HepG2 (cell line): ENCODE measurements around the gene PRM3. TPM values are rescaled to one million over a fixed set of nuclear protein-coding genes. Genes with fewer than 3 reads are reported as not detected.
A peak's percentile ranks its signal among the peaks of the same experiment; 100 is the strongest.

Experiments used
- ATAD3A ChIP-seq: sonication (generic); formaldehyde crosslinking; IDR thresholded peaks from 2 replicates; pipeline ENCODE4 v1.4.0; 2020; ENCODE audit warnings: missing genetic modification reagents
- EED ChIP-seq: sonication (generic); formaldehyde crosslinking; IDR thresholded peaks from 2 replicates; pipeline ENCODE4 v1.5.0; 2020; ENCODE audit warnings: mild to moderate bottlenecking, missing genetic modification reagents
- GATAD2A ChIP-seq: IDR thresholded peaks from 2 replicates; pipeline ENCODE4 v1.6.1; 2016
- HES4 ChIP-seq: sonication (generic); formaldehyde crosslinking; IDR thresholded peaks from 2 replicates; pipeline ENCODE4 v1.9.0; 2021; ENCODE audit warnings: mild to moderate bottlenecking, missing genetic modification reagents, borderline replicate concordance
- KAT8 ChIP-seq: IDR thresholded peaks from 2 replicates; pipeline ENCODE4 v1.6.1; 2016; ENCODE audit warnings: missing genetic modification reagents, missing compliant biosample characterization
- PATZ1 ChIP-seq: sonication (generic); formaldehyde crosslinking; IDR thresholded peaks from 2 replicates; pipeline ENCODE4 v1.4.0; 2020; ENCODE audit warnings: missing genetic modification reagents
- POGZ ChIP-seq: sonication (generic); formaldehyde crosslinking; IDR thresholded peaks from 2 replicates; pipeline ENCODE4 v1.4.0; 2020; ENCODE audit warnings: mild to moderate bottlenecking, missing genetic modification reagents
- RXRA ChIP-seq: sonication (generic); formaldehyde crosslinking; IDR thresholded peaks from 2 replicates; pipeline ENCODE4 v1.5.1; 2020; ENCODE audit warnings: missing genetic modification reagents
- SAFB2 ChIP-seq: sonication (generic); formaldehyde crosslinking; IDR thresholded peaks from 2 replicates; pipeline ENCODE4 v1.5.1; 2020; ENCODE audit warnings: missing genetic modification reagents, low read depth, mild to moderate bottlenecking, borderline replicate concordance
- SRSF1 ChIP-seq: fragments of 200-400 bp; formaldehyde crosslinking; optimal IDR thresholded peaks from 2 replicates; pipeline ENCODE3; 2017; ENCODE audit warnings: mild to moderate bottlenecking, low read depth, low read length, moderate library complexity
- THYN1 ChIP-seq: sonication (generic); formaldehyde crosslinking; IDR thresholded peaks from 2 replicates; pipeline ENCODE4 v1.8.1; 2023; ENCODE audit warnings: low read depth, mild to moderate bottlenecking, moderate library complexity, missing genetic modification reagents, borderline replicate concordance
- TRIM24 ChIP-seq: sonication (generic); formaldehyde crosslinking; IDR thresholded peaks from 2 replicates; pipeline ENCODE4 v1.8.0; 2022; ENCODE audit warnings: mild to moderate bottlenecking, missing genetic modification reagents
- ZBTB4 ChIP-seq: sonication (generic); formaldehyde crosslinking; IDR thresholded peaks from 2 replicates; pipeline ENCODE4 v1.4.0; 2020; ENCODE audit warnings: missing genetic modification reagents, mild to moderate bottlenecking, borderline replicate concordance
- ZNF3 ChIP-seq: IDR thresholded peaks from 2 replicates; pipeline ENCODE4 v1.7.0; 2017; ENCODE audit warnings: inconsistent platforms
- polyA plus RNA-seq, 8 experiments: library from polyadenylated mRNA; depleted of rRNA in 3 of 8; stranded (reverse) in 7 of 8; unstranded in 1 of 8; fragments of >200 nt; fragmentation: Illumina TruSeq in 4 of 8; extraction: Trizol in 4 of 8; gene quantifications; 2 replicates each; pipeline versions ENCODE4 v1.2.1 to v1.2.3, GENCODE V29; 2011 to 2016; ENCODE audit warnings: low read depth in 4 of 8, missing spikeins in 1 of 8, mixed read lengths in 1 of 8; ENCODE audit not compliant: insufficient read depth in 1 of 8
- total RNA-seq, 5 experiments: library from RNA; depleted of rRNA; stranded (reverse); fragments of >200 nt; fragmentation: Illumina TruSeq; extraction: Trizol; gene quantifications; 2 replicates each; pipeline ENCODE4 v1.2.3, GENCODE V29; 2016; ENCODE audit warnings: low read depth in 1 of 5
- TF ChIP-seq, protein P1 (sequence below): sonication (generic); formaldehyde crosslinking; IDR thresholded peaks from 2 replicates; pipeline ENCODE4 v1.8.1; 2023; ENCODE audit warnings: mild to moderate bottlenecking, moderate library complexity, missing genetic modification reagents
- TF ChIP-seq, protein P2 (sequence below): sonication (generic); formaldehyde crosslinking; IDR thresholded peaks from 2 replicates; pipeline ENCODE4 v1.5.0; 2020; ENCODE audit warnings: mild to moderate bottlenecking, missing genetic modification reagents, borderline replicate concordance

The PRM3 gene
- total and polyA plus RNA-seq, 2 of the 13 experiments (the other 11 are each of a cell fraction or from before 2014, with no cell fraction given) = not detected

DNA sequence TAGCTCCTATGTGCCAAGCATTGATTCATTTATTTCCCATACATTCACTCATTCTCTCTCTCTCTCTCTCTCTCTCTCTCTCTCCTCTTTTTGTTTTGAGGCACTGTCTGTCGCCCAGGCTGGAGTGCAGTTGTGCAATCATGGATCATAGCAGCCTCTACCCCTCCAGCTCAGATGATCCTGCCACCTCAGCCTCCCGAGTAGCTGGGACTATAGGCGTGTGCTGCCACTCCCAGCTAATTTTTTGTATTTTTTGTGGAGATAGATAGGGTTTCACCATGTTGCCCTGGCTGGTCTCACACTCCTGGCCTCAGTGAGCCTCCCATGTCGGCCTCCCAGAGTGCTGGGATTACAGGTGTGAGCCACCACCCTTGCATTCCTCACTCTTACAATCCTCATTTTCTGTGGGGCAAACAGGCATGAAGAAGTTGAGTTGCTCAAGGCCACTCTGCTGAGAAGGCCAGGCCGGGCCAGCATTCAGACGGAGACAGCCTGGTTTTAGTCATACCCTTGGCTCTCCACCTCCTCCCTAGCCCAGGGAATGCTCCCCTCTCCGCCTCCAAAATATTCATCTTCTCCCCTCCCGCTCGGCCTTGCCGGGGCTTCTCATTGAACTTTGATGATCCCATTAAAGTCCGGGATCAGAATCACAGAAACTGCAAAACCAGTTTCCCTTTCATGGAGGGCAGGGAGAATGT, 3.6 kb upstream of the PRM3 start (continued):
- TF ChIP-seq ZBTB4 (no peak), ZNF3 (CRISPR knock-in tag) (peak; percentile 56; the same call in 1 of the 2 replicates), ATAD3A (no peak), SRSF1 (no peak), EED (CRISPR knock-in tag) (no peak), KAT8 (CRISPR knock-in tag) (no peak), TRIM24 (CRISPR knock-in tag) (0 out of 2 replicates have a peak, but pooled peaks have one; percentile 18), POGZ (CRISPR knock-in tag) (0 out of 2 replicates have a peak, but pooled peaks have one; percentile 2), HES4 (CRISPR knock-in tag) (peak; percentile 41; the same call in 1 of the 2 replicates), SAFB2 (CRISPR knock-in tag) (no peak), PATZ1 (0 out of 2 replicates have a peak, but pooled peaks have one; percentile 4), RXRA (CRISPR knock-in tag) (no peak), GATAD2A (CRISPR knock-in tag) (peak; percentile 23; the same call in 1 of the 2 replicates), THYN1 (CRISPR knock-in tag) (no peak)
- TF ChIP-seq, protein P1, sequence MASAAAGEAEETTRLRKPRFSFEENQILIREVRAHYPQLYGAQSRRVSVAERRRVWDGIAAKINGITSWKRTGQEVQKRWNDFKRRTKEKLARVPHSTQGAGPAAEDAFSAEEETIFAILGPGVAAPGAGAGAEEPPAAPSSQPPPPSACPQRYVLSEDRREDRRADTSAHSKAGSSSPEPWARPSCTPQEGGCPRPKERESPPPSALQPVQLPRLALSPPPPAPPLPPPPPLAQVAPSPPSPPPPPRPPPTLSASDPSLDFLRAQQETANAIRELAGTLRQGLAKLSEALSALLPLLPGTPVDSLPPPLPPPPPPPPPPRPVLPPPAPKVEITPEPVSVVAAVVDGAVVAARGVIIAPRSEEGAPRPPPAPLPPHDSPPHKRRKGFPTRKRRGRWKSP = no peak
- TF ChIP-seq, protein P2, sequence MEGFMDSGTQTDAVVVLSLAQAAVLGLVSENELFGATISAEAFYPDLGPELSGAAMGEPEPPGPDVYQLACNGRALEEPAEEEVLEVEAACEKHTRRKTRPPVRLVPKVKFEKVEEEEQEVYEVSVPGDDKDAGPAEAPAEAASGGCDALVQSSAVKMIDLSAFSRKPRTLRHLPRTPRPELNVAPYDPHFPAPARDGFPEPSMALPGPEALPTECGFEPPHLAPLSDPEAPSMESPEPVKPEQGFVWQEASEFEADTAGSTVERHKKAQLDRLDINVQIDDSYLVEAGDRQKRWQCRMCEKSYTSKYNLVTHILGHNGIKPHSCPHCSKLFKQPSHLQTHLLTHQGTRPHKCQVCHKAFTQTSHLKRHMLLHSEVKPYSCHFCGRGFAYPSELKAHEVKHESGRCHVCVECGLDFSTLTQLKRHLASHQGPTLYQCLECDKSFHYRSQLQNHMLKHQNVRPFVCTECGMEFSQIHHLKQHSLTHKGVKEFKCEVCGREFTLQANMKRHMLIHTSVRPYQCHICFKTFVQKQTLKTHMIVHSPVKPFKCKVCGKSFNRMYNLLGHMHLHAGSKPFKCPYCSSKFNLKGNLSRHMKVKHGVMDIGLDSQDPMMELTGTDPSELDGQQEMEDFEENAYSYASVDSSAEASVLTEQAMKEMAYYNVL (CRISPR knock-in tag) = 0 out of 2 replicates have a peak, but pooled peaks have one; percentile 37
